HG02938 (cell line): ENCODE measurements around the gene LNX1.

Experiments
- ATAC-seq: cut with Tn5 transposase; IDR thresholded peaks from one replicate; pipeline ENCODE4 v1.9.1; 2021; ENCODE audit warnings: mild to moderate bottlenecking, moderate library complexity; ENCODE audit not compliant: unreplicated experiment

The LNX1 gene

DNA sequence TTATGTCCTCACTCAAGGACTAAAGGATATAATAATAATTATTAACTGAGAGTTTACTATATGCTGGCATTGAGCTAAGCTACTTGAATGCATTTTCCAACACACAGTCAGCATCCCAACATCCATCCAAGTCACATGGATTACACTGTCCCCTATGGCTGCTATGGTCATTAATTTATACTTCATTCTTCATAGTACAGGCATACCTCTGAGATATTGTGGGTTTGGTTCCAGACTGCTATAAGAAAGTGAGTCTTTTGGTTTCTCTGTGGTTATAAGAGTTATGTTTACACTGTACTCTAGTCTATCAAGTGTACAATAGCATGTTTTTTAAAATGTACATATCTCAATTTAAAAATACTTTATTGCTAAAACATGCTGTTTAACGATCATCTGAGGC lies 89.2 kb downstream of the LNX1 start:
- no peak for ATAC-seq

DNA sequence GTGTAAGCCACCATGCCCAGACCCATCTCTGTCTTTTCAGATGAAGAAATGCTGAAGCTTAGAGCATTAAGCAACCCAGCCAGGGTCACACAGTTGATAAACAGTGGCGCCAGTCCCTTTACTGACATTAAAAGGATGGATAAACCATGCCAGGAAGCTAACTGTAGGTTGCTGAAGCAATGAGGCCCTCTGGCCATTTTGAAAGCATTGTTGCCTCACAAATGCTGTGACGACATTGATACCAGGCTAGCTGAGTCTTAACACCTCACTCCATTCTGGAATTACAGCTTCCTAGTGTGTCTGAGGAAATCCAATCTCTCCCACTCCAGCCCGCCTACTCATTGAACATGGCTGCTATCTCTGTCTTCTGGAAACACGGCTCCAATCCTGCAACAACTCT lies 89.7 kb downstream of the LNX1 start:
- no peak for ATAC-seq

DNA sequence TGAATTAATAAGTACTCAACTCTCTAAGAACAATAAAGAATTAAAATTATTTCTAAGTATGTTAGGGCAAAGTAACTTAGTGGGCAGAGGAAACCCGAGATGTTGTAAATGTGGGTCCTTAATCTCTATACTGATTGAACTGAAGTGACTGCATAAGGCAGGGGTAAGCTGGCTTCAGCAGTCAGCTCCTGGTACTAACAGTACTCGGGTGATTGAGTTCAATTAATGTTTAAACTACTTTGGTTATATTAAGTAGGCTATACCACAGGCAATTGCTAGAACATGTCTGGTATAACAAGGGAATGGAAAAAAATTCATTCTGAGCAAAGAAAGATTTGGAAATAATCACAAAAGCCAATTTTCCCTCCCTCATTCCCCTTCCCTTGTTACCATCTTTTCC lies 90.7 kb downstream of the LNX1 start:
- ATAC-seq = no peak

DNA sequence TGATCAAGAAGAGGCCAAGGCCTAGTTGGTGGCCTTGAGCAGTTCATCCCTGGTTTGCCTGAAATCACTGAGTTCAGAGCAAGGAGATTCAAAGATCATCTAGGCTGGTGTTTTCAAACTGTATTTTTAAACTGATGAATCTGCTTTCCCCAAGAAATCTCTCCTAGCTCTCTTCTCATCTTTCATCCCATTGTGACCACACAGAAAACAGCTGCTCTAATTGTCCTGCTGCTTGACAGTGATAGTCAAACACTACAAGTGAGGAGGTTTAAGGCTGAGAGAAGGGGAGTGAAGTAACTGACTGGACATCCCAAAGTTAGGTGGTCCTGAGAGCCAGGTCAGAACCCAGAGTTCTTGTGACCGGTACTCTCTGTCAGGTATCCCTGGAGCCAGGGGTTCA lies 91.5 kb downstream of the LNX1 start:
- no peak for ATAC-seq

DNA sequence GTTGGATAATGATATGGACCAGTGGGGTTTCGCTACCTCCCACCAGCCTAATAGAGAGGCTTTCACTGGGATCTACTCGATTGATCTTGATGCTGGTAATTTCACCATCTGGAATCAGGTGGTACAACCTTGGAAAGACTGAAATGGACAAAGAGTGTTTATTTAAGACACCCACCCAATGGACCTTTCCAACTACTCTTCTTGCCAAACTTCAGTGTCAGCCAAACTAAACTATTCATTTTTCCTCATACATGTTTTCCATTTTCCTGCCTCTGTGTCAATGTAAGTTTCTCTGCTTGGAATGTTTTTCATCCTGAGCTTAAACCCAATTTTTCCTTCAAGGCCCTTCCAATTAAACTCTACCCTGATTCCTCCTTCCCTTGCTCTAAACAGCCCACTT lies 92.6 kb downstream of the LNX1 start:
- ATAC-seq = no peak

DNA sequence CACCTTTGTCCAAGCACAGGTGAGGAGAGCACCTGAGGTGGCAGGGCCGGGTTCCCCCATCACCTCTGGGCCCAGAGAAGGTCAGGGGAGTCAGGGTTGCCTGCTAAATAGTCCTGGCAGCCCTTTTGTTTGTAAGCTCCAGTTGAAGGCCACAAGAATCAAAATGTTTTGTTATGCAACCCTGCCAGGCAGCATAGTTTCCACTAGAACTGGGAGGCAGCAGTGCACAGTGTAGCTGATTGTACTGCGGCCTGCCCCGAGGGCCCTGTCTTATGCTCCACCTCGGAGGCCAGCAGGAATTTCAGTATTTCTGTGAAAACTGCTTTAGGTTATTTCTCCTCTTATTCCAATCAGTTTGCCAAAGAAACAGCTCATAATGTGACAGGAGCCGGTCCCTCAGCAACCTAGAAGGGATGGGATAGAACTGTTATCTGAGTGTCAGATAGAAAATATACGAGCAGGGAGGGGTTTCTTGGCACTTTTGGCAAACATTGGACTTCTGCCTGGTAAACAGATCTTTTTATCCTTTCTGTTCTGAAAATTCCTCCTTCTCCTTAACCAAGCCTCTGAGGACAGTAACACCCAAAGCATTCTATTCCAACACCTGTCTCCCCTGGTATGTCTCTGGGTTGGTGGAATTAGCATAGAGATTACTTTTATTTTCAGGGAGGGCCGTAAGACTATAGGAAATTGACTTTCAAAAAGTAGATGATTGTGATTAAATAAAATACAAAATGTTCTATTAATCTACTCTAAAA lies 93.6 kb downstream of the LNX1 start:
- no peak for ATAC-seq

DNA sequence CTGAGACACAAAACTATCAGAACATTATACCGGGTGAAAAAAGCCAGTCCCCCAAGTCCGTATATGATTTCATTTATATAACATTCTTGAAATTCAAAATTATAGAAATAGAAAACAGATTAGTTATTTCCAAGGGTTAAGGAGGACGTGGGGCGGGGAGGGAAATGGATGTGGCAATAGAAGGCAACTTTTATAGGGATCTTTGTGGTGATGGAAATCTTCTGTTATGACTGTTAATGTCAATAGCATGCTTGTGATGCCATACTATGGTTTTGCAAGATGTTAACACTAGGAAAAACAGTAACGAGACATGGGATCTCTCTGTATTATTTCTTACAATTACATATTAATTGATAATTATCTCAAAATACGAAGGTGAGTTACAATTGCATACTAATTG lies 96.4 kb downstream of the LNX1 start:
- ATAC-seq = no peak

DNA sequence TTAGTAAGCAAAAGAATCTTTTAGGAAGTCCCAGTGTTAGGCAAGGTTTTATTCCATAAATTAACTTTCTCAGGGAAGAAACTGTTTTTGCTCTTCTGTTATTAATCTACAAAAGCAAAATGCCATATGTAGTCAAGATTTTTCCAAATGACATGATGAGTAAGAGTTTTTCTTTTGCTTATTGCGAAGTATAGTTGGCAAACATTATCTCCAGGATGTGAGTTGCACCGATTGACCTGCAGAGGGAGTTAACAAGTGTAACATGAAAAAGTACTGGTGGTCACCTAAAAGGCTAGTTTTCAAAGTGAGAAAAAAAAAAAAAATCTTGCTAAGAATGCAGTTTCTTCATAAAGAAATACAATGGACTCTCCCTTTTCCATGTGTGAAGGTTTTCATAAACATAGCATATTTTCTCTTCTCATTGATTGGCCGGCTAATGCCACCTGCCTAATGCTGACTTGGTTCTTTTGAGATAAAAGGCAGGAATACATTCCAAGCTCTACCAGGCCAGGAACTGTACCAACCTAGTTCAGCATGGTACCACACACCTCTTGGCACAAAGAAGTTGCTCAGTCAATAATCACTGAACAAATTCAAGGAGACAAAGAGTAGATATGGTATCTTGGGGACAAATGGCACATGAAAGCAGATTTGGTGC lies 100.2 kb downstream of the LNX1 start:
- ATAC-seq = no peak

DNA sequence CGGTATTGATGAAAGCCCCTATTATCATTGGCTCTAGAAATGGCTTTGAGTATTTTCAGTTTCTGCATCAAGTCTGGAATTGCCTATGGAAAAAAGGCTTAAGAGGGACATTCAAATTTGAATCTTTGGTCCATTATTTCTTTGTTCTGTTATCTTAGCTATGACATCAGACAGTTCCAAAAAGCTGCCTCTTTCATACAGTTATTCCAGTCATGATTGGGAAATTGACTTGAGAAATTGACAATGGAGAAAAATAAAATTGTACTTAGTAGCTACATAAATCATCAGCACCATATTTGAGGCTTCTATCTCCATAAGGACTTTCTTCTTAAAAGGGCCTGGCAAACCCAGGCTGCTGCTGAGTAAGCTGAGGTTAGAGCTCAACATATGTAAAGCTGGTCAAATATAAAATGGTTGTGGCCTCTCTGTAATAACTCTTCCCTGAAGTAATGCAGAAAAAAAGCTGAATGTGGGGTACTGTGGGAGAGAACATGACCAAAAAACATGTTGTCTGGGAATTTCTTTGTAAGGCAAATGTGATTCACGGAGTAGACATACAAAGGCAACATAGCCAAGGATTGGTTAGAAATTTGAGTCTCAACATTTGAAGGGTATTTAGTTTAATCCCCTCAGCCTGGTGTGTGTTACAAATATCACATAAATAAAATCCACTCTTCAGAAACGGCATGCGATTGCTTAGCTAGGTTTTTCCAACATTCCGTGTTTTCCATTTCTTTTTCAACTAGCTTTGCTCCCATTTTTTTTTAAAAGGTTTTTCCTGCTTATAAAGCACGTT lies 100.9 kb downstream of the LNX1 start:
- ATAC-seq = no peak

DNA sequence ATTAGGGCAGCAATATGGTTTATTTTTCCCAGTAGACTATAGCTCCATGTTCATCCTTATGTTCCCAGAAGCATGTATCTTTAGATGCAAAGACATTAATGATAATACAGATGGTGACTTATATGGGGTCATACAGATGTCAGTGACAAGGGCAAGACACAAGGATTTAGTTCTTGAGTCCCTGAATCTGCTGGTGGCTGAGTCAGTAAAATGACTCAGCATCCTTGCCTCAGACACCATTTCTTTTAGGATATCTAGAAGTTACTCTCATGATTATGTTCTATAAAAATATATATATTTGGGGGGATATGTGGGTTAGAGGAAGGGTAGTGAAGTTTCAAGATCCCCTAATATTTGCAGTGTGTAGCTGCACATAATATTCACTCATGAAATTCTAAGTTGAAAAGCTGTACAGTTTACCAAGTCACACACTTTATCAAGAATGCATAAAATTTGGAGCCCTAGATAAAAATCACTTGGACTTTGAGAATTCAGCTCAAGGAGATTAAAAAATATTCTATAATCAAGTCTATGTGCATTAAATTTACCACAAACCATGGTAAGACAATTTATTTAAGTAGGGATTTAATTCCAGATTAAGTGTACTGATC lies 101.9 kb downstream of the LNX1 start:
- no peak for ATAC-seq

DNA sequence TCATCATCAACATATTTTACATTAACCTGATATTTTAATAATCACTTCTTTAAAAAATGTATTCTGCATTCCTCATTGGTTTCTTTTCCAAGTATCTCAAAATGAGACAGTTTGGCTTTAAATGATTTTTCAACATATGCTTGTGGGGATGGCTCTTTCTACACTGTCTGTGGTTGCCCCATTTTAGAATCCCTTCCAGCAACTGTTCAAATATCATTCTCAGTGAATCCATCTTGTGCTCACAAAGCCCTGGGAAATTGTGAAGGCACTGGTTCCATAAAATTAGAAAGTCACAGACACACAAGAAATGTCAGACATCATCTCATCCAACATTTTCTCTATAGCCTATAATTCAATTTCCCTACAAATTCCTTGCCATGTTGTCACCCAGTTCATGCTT lies 103.5 kb downstream of the LNX1 start:
- ATAC-seq = no peak

DNA sequence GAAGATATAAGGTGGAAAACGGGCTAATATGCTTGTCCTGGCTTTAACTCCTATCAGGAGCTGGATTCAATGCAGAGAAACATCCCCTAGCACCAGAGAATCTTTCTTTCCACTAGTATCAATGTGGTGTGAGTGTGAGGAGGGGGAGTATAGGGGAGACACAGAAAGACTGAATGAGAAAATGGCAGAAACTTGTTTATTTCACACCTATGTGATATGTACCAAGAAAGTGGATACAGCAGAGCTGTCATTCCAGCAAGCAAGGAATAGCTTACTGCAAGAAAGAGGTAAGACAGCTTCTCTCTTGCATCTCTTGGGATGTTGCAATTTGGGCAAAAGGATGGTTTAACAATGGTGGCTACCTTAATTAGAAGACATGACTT lies 105.6 kb downstream of the LNX1 start:
- no peak for ATAC-seq

DNA sequence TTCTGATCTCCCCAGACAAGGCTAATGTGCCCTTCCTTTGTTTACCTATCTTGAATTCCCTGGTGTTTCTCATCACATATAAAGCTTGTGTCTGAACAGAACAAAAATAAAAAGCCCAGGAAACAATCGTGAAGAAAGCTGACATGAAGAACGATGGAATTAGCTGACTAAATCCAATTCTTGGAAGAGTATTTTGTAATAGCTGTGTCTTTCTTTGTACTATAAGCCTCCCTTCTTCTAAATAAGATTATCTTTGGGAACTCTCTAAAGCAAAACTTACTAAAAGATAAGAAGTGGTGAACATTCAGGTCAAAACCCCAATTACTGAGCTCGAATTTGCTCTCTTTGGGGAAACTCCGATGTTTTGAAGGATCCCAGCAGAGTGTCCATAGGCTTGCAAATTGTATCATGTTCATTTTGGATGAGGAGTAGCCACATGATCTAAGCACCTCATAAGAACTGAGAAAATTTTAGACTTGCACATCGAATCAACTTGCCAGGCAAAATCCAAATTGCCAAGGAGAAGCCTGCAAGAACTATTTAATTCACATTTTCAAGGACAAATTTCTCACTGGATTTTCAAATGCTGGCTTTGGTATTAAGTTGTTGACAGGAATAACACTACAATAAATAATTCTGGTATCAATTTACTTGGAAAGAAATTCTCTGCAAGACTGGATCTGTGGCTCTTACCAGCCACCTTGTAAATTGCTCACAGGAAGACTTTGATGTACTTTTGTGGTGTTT lies 106.2 kb downstream of the LNX1 start:
- ATAC-seq = no peak

DNA sequence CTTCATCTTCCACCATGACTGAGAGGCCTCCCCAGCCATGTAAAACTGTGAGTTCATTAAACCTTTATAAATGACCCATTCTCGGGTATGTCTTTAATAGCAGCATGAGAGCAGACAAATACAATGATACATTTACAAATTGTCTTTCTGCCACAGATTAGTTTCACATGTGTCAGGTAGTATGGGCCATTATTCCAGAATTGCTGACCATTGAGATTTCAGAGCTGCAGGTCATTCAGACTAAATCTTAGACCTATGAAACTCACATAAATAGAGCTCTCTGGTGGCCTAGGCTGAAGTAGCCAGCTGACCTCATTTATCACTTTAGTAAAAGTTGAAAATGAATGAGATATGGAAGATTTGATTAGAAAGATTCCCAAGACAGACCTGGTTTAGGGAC lies 108.0 kb downstream of the LNX1 start:
- ATAC-seq = no peak

DNA sequence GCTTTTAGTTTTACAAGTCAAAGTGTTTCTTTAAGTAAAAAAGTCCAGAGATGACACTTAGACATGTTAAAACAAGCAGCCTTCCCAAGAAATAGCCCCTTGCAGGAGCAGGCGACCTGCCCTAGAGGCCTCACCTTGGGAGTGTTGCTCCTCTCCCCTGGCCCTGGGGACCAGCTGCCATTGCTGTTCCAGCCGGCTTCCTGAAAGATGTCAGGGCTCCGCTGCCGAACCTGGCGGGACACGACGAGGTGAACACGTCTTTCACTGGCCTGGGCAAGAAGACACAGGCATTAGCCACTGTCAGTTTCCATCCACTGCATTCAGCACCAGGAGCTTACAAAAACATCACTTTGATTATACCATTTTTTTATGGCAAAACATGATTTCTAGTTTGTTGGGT lies 109.7 kb downstream of the LNX1 start:
- ATAC-seq = no peak

DNA sequence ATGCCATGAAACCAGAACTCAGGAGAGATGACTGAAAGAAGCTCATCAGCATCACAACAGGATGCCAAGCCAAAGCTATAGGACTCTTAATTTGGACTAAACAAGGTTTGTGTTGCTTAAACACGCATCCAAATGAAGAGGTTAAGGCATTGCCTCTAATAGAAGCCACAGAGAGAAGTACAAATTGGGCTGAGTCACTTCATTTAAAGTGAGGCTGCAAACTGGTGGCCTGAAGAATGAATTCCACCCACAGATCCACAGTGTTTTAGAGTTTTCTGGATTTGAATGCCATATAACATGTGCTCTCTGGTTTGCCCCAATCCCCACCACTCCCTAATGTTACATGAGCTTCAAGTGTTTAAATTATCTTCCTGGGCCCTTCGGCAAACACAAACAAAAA lies 110.4 kb downstream of the LNX1 start:
- ATAC-seq = no peak

DNA sequence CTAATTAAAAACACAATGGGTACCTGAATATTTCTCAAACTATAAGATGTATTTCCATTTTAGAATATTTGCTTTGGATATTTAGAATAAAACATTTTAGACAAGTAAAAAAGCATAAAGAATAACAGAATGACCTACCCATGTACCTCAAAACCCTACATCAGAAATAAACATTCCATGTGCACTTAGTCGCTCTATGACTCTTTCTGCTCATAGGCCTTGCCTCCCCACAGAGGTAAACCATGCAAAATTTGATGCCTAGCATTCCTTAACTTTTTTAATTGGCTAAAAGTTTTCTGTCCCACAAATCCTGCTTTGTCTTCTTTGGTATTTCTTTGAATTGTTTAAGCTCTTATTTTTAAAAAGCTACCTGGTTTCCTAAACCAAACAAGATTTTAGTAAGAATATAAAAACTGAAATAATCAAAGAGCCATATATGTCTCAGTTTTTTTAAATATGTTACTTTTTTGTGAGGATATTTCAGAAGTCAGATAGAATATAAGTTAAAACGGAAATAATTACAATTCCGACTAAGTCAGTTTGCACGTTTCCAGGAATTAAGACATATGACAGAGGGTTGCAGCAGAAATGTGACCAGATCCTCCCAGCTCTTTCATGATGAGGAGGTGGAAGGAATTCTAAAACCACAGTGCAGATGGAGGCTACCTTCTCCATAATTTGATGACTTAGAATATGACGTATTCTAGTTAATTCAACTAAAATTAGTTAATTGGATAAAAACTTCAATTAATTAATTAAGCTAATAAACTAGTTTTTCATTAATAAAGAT lies 111.4 kb downstream of the LNX1 start:
- no peak for ATAC-seq

DNA sequence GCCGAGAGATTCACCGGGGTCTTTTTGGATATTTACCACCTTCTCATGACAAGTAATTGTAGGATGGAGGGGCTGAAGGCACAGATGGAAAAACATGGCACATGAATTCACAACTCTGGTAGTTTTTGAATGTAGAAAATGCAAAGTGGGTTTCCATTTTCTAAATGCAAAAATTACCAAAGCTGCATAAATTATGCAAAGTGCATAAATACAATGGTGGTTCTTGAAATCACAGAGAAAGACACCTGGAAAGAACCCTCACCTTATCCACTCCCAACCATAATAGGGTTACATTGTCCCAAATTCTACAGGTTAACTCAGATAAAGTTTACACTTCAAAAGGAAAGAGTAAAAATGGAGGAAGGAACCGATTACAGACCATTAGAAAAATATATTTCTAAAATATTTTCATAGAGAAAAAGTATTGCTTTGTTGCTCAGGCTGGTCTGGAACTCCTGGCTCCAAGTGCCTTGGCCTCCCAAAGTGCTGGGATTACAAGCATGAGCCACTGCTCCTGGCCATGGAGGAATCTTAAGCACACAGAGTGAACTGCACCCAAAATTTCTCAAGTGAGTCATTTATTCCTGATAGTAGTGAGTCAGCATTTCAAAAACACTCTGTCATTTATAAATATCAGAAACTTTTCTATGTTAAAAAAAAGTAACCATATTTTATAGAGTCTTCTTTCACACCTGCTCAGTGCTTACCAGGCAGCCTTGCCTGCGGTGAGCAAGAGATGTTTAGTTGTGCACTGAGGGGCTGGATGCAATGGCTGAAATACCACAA lies 112.4 kb downstream of the LNX1 start:
- ATAC-seq = no peak

DNA sequence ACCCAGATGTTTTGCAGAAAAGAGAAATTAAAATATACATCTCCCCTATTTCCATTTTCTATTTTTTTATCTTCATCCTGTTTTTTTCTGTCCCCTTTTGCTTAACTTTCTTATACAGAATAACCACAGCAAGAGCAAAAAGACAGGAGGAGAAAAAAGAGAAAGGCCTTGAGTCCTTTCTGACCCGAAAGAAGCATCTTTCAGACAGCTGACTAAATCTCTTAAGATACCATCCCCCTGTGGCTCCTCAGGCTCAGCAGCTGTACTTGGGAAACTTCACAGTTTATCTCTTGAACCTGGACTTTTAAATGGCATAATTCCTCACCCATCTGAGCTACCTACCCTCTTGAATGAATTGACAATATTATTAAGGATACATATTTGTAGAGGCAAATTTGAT lies 113.7 kb downstream of the LNX1 start:
- no peak for ATAC-seq
